Psoas muscle (tissue), 8 donors: ENCODE measurements around the gene CYTH4. TPM values are rescaled to one million over a fixed set of nuclear protein-coding genes. Genes with fewer than 3 reads are reported as not detected.

Experiments
- ATAC-seq, 4 donors: fragments of 200-7000 bp; cut with Tn5 transposase; one replicate each; pipeline ENCODE4 v1.9.1; 2020; ENCODE audit warnings: moderate library complexity in 3 of 4, mild to moderate bottlenecking in 2 of 4
- DNase-seq, 2 donors: peaks; one replicate each; pipeline ENCODE4 v3.0.0-alpha.2; 2020
- H3K27ac ChIP-seq: fragments of 200-600 bp; one replicate; pipeline ENCODE4 v1.8.0; 2022
- H3K27me3 ChIP-seq, 3 donors: fragments of 200-600 bp in 1 of 3; one replicate each; pipeline versions ENCODE4 v1.6.1 to v1.8.0; 2013 to 2022; ENCODE audit warnings: low read length in 2 of 3, mild to moderate bottlenecking in 2 of 3, moderate library complexity in 1 of 3; ENCODE audit not compliant: insufficient read depth in 3 of 3
- H3K36me3 ChIP-seq, 2 donors: fragments of 200-600 bp in 1 of 2; one replicate each; pipeline versions ENCODE4 v1.6.1 to v1.8.0; 2013 to 2022; ENCODE audit warnings: low read depth in 1 of 2, mild to moderate bottlenecking in 1 of 2, moderate library complexity in 1 of 2; ENCODE audit not compliant: insufficient read depth in 1 of 2
- H3K4me1 ChIP-seq: fragments of 200-600 bp; one replicate; pipeline ENCODE4 v1.8.0; 2022
- H3K4me3 ChIP-seq: fragments of 200-600 bp; one replicate; pipeline ENCODE4 v1.8.0; 2022; ENCODE audit warnings: mild to moderate bottlenecking
- H3K9me3 ChIP-seq: fragments of 200-600 bp; one replicate; pipeline ENCODE4 v1.8.0; 2022
- CTCF ChIP-seq: fragments of 200-600 bp; IDR thresholded peaks from one replicate; pipeline ENCODE4 v1.8.0; 2022; ENCODE audit warnings: antibody characterized with exemption
- WGBS, 3 donors: extraction: QIAGEN DNeasy Blood & Tissue Kit; methylation state at CpG; one replicate each; pipeline versions ENCODE4 v1.1.6 to v1.1.7; 2013; 5-methylcytosine and 5-hydroxymethylcytosine counted together
- intact Hi-C, 2 donors: fragments of 100-400 bp; cut with DNase I; formaldehyde crosslinking; loops; one replicate each; pipeline versions ENCODE4 v1.11.0 to v1.14.2; 2022
- polyA plus RNA-seq, 3 donors: library from polyadenylated mRNA; stranded (reverse); fragments of 200-250 nt; gene quantifications; one replicate each; pipeline ENCODE4 v1.2.3, GENCODE V29; 2013
- total RNA-seq, 4 donors: library from RNA; stranded (reverse); fragmentation: NEBNext Ultra II Directional in 2 of 4; extraction: Animal tissue kit (Norgen Biotek cat#: 25700) in 2 of 4; gene quantifications; one replicate each; pipeline versions ENCODE4 v1.2.1 to v1.2.4, GENCODE V29; 2021 to 2023
- donor health status: healthy with polysubstance abuse.
- donor health status: DM: no; HTN: no; CAD: no; lungs with moderate emphysema.
- donor health status: Bipolar disorder and iron deficiency.
- donor health status: healthy.
- donor health status: DM: yes; HTN: yes; CAD: no.
- donor health status: DM: no; HTN: no; CAD: no.
- donor health status: DM: no; HTN: no; CAD: no.
- donor health status: DM: yes; HTN: yes; CAD: no.

Gene CYTH4
- total and polyA plus RNA-seq, 7 donors, result 0.63 to 8.5 (median 3.0) TPM

GRCh38 chr22:37285937-37286336, 3.6 kb downstream of the CYTH4 start:
- intact Hi-C loops, result no loop called here
- no peaks in the 10 kb centered on the region for H3K9me3 ChIP-seq
- 77 to 84% (median 78%) methylated on average over 10 of the region's 10 CpGs for WGBS, 3 donors
- H3K27ac ChIP-seq, result no peak overlapping the region
- DNase-seq (no peak), ATAC-seq (no peak)
- no peak overlapping the region for H3K4me3 ChIP-seq
- H3K36me3 ChIP-seq, result no peaks in the 10 kb centered on the region
- H3K4me1 ChIP-seq, result no peaks in the 10 kb centered on the region
- TF ChIP-seq CTCF, result no peak
- peaks cover 0 to 35% (median 14%) of the 10 kb centered on the region in 3 donors for H3K27me3 ChIP-seq

GRCh38 chr22:37287550-37287951, 5.2 kb downstream of the CYTH4 start:
- Histone ChIP-seq H3K27me3 (peaks cover 0 to 29% (median 16%) of the 10 kb centered on the region in 3 donors), H3K4me1 (no peaks in the 10 kb centered on the region), H3K36me3 (no peaks in the 10 kb centered on the region), H3K9me3 (no peaks in the 10 kb centered on the region), H3K4me3 (no peak overlapping the region), H3K27ac (no peak overlapping the region)
- intact Hi-C loops, result no loop called here
- TF ChIP-seq CTCF, result no peak
- DNase-seq (no peak), ATAC-seq (no peak)
- WGBS, 3 donors, result 71 to 84% (median 71%) methylated on average over 10 of the region's 10 CpGs

- Histone ChIP-seq H3K9me3 (no peaks in the 10 kb centered on the region), H3K27ac (no peak overlapping the region), H3K27me3 (peaks cover 0 to 30% (median 14%) of the 10 kb centered on the region in 3 donors), H3K36me3 (no peaks in the 10 kb centered on the region), H3K4me3 (no peak overlapping the region), H3K4me1 (no peaks in the 10 kb centered on the region)
- no peak for TF ChIP-seq CTCF
- no peak for ATAC-seq
- no peak for DNase-seq
- WGBS, 3 donors, result 85 to 92% (median 86%) methylated on average over 7 of the region's 7 CpGs
- intact Hi-C loops, result no loop called here
Measured at GRCh38 chr22:37288521-37288920, 6.2 kb downstream of the CYTH4 start.

GRCh38 chr22:37289156-37289735, 6.9 kb downstream of the CYTH4 start:
- Histone ChIP-seq H3K4me1 (no peaks in the 10 kb centered on the region), H3K9me3 (no peaks in the 10 kb centered on the region), H3K27me3 (peaks cover 0 to 28% (median 7%) of the 10 kb centered on the region in 3 donors), H3K4me3 (no peak overlapping the region), H3K36me3 (no peaks in the 10 kb centered on the region), H3K27ac (no peak overlapping the region)
- ATAC-seq (no peak), DNase-seq (no peak)
- 79 to 80% (median 80%) methylated on average over 7 of the region's 7 CpGs for WGBS, 3 donors
- TF ChIP-seq CTCF, result no peak
- intact Hi-C loops, result no loop called here

GRCh38 chr22:37290737-37291136, 8.4 kb downstream of the CYTH4 start:
- no peak for DNase-seq
- Histone ChIP-seq H3K36me3 (no peaks in the 10 kb centered on the region), H3K27ac (no peak overlapping the region), H3K9me3 (no peaks in the 10 kb centered on the region), H3K27me3 (peaks cover 0 to 31% (median 9%) of the 10 kb centered on the region in 3 donors), H3K4me1 (no peaks in the 10 kb centered on the region), H3K4me3 (no peak overlapping the region)
- no peak for TF ChIP-seq CTCF
- intact Hi-C loops, result no loop called here
- 25 to 38% (median 36%) methylated on average over 7 of the region's 7 CpGs for WGBS, 3 donors
- no peak for ATAC-seq
